GM18858 (cell line): ENCODE data around the gene KLHDC7A.
"Not testable (repeated sequence)": the region's sequence is repeated elsewhere in the genome, so short reads cannot be mapped to it uniquely, and the experiment has no call there.

ENCODE experiments used
- ATAC-seq: cut with Tn5 transposase; IDR thresholded peaks from one replicate; pipeline ENCODE4 v1.9.1; 2021; ENCODE audit not compliant: unreplicated experiment

KLHDC7A gene

GRCh38 chr1:18480315-18481189 lies at the start of gene KLHDC7A:
TSS of gene KLHDC7A (plus strand) at chr1:18480930. CDS start at chr1:18480982, 52 bp downstream.
- no peak for ATAC-seq

- ATAC-seq, result no peak
Measured at GRCh38 chr1:18434041-18434440, 46.7 kb upstream of the KLHDC7A start.

- ATAC-seq, result no peak
Measured at GRCh38 chr1:18440385-18441226, 40.1 kb upstream of the KLHDC7A start.

- ATAC-seq, result no peak
Measured at GRCh38 chr1:18443587-18444520, 36.9 kb upstream of the KLHDC7A start.

- no peak for ATAC-seq
Measured at GRCh38 chr1:18444563-18444962, 36.2 kb upstream of the KLHDC7A start.

GRCh38 chr1:18446751-18447150 lies 34.0 kb upstream of the KLHDC7A start:
- ATAC-seq, result no peak

- no peak for ATAC-seq
Measured at GRCh38 chr1:18447509-18448220, 33.1 kb upstream of the KLHDC7A start.

GRCh38 chr1:18448889-18449288 lies 31.8 kb upstream of the KLHDC7A start:
- ATAC-seq, result no peak

GRCh38 chr1:18452550-18452949 lies 28.2 kb upstream of the KLHDC7A start:
- no peak for ATAC-seq

GRCh38 chr1:18458133-18459092 lies 22.3 kb upstream of the KLHDC7A start:
- ATAC-seq, result no peak

- no peak for ATAC-seq
Measured at GRCh38 chr1:18461656-18462055, 19.1 kb upstream of the KLHDC7A start.

GRCh38 chr1:18462517-18462916 lies 18.2 kb upstream of the KLHDC7A start:
- not testable (repeated sequence) for ATAC-seq

- no peak for ATAC-seq
Measured at GRCh38 chr1:18463063-18463462, 17.7 kb upstream of the KLHDC7A start.

- no peak for ATAC-seq
Measured at GRCh38 chr1:18463984-18464664, 16.6 kb upstream of the KLHDC7A start.

GRCh38 chr1:18464665-18465050 lies 16.1 kb upstream of the KLHDC7A start:
- no peak for ATAC-seq

- no peak for ATAC-seq
Measured at GRCh38 chr1:18466676-18467075, 14.1 kb upstream of the KLHDC7A start.

GRCh38 chr1:18468570-18468969 lies 12.2 kb upstream of the KLHDC7A start:
- no peak for ATAC-seq

- no peak for ATAC-seq
Measured at GRCh38 chr1:18469514-18469913, 11.2 kb upstream of the KLHDC7A start.
